Measurements from ENCODE around the gene ADAM19.

The ADAM19 gene

DNA sequence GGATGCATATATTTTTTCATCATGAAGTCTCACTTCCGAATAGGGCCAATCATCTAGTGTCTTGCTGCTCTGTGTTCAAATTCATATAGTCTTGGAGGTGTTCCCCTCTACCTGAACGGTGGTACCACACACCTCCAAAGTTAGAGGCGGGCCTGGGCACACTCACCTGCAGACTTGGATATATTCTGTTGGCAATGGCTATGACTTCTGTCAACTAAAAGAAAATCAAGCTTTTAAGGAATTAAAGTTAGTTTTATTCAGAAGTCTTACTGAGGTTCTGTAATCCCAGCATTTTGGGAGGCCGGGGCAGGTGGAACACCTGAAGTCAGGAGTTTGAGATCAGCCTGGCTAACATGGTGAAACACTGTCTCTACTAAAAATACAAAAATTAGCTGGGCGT, 118.2 kb downstream of the ADAM19 start:
- DNase-seq (ENCODE audit: low spot score) = peak; percentile 3
- TF ChIP-seq, protein P1, sequence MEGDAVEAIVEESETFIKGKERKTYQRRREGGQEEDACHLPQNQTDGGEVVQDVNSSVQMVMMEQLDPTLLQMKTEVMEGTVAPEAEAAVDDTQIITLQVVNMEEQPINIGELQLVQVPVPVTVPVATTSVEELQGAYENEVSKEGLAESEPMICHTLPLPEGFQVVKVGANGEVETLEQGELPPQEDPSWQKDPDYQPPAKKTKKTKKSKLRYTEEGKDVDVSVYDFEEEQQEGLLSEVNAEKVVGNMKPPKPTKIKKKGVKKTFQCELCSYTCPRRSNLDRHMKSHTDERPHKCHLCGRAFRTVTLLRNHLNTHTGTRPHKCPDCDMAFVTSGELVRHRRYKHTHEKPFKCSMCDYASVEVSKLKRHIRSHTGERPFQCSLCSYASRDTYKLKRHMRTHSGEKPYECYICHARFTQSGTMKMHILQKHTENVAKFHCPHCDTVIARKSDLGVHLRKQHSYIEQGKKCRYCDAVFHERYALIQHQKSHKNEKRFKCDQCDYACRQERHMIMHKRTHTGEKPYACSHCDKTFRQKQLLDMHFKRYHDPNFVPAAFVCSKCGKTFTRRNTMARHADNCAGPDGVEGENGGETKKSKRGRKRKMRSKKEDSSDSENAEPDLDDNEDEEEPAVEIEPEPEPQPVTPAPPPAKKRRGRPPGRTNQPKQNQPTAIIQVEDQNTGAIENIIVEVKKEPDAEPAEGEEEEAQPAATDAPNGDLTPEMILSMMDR (IDR thresholded peaks at IDR 0.05) = no peak
- Histone ChIP-seq H3K27ac (no peak overlapping the region), H3K4me3 (no peak overlapping the region)

DNA sequence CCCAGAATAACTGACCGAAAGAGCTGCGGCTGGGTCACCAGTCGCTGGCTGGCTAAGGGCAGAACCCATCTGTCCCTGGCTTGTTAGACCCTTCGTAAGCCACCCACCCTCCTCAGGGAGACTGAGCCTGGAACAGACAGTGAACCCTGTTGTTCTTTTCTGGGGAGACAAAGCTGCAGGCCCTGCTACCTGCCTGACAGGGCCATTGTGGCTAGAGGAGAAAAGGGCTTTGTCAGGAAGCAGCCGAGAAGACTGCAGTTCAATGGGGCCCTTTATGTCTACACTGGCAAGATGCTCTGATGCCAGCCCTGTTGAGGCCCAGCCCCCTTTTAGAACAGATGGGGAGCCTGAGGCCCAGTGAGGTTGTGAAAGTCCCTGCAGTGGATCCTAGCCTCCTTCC, 119.3 kb downstream of the ADAM19 start:
- TF ChIP-seq, protein P1 (IDR thresholded peaks at IDR 0.05) = no peak
- DNase-seq (ENCODE audit: low spot score) = peak; percentile 47
- no peak overlapping the region for H3K4me3 ChIP-seq
- no peak overlapping the region for H3K27ac ChIP-seq

DNA sequence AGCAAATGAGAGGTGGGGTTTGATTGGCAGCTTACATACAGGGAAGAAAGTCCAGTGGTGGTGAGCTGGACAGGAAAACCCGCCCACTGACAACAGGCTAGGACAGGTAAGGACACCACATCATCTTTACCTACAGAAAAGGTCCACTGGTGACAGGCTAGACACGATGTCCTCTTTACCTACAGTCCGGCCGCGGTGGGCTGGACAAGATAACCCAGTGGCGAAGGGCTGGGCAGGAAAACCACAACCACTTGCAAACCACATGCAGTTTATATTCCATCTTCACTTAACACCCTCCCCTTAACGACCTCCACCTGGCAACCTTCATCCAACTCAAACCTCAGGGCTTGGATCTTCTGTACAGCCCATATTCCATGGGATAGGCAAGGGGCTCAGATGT, 120.5 kb downstream of the ADAM19 start:
- Histone ChIP-seq H3K4me3 (no peak overlapping the region), H3K27ac (no peak overlapping the region)
- DNase-seq (ENCODE audit: low spot score) = peak; percentile 59
- TF ChIP-seq, protein P1 (IDR thresholded peaks at IDR 0.05) = no peak

DNA sequence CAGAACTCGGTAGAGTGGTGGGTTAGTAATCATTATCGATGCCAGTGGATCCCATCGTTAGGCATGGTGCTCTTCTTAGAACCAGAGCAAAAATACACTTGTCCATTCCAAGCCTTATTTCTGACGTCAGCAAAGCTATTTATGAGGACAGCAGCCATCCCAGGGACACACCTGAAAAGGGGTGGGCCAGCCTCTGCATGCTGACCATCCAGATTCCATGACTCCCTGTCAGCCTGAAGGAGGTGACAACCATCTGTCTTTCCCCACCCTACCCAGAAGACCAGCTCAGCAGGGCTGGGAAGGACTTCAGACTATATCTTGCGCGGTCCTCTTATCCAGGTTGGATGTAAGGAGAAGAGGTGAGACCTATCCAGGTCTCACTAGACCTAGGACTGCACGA, 121.3 kb downstream of the ADAM19 start:
- Histone ChIP-seq H3K4me3 (no peak overlapping the region), H3K27ac (no peak overlapping the region)
- TF ChIP-seq, protein P1 (IDR thresholded peaks at IDR 0.05) = no peak
- peak; percentile 19 for DNase-seq (ENCODE audit: low spot score)

DNA sequence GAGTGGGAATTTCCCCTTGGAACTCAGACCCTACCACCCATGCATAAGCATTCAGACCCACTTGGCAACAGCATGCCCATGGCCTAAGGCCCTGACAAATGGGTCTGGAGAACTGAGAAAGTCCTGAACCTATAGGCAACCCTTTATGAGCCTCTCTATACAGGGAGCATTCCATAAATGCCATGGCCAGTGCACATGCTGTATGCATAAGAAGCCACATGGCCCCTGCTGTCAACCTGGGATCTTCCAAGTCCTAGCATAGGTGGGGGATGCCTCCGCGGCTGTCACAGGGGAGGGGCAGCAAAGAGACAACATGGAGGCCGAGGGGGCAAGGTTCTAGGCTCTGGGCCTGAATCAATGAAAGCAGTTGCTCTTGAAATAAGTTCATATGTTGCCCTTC, 123.8 kb downstream of the ADAM19 start:
- Histone ChIP-seq H3K27ac (no peak overlapping the region), H3K4me3 (no peak overlapping the region)
- TF ChIP-seq, protein P1 (IDR thresholded peaks at IDR 0.05) = no peak
- peak; percentile 21 for DNase-seq (ENCODE audit: low spot score)

DNA sequence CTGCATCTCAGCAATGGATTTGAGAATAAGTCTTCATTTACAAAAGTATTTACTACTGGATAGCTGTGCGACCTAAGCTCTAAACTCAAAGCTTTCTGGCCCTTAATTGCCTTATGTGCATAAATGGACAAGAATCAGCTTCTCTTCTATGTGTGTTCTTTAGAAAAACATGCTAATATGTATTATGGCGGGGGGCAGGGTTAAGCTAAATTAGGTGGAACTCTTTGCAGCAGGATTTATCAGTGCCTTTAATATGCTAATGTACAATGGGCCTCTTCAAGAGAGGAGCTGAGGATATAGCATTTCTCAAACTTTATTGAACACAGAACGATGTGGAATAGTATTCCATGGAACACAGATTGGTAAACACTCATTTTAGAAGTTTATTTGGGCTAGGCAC, 125.6 kb downstream of the ADAM19 start:
- TF ChIP-seq, protein P1 (IDR thresholded peaks at IDR 0.05) = no peak
- H3K27ac ChIP-seq = no peak overlapping the region
- H3K4me3 ChIP-seq = no peak overlapping the region
- no peak for DNase-seq (ENCODE audit: low spot score)

DNA sequence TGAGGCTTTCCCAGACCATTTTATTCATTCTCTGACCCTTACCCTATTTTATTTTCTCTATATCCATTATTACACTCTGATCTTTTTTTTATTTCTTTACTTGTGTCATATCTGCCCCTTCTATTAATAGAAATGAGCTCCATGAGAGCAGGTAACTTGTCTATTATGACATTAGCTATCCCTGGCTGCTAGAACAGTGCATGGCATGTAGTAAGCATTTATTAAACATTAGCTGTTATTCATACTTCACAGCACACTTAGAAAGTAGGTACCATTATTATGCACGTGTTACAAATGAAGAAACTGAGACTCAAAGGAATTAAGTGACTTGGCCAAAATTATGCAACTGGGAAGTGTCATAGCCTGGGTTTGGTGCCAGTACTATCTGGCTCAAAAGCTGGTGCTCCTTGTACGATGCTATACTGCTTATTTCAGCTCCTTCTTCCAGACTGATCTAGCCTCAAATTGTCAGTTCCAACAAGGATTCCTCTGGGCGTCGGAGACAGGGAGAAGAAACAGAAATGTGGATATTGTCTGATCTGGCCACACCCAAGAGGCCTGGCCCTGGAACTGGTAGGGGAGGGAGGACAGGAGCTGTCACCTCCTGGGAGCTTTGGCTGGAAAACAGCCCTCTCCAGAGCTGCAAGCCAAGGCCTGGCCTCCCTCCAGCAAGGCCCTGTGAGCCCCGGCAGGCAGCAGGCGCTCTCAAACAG, 126.4 kb downstream of the ADAM19 start:
- TF ChIP-seq, protein P1 (IDR thresholded peaks at IDR 0.05) = no peak
- Histone ChIP-seq H3K4me3 (no peak overlapping the region), H3K27ac (peak overlapping the region in 1 of 2 donors; percentile 53)
- peak; percentile 73 for DNase-seq (ENCODE audit: low spot score)
